ENCODE results near the gene BANF1.

The BANF1 gene

DNA sequence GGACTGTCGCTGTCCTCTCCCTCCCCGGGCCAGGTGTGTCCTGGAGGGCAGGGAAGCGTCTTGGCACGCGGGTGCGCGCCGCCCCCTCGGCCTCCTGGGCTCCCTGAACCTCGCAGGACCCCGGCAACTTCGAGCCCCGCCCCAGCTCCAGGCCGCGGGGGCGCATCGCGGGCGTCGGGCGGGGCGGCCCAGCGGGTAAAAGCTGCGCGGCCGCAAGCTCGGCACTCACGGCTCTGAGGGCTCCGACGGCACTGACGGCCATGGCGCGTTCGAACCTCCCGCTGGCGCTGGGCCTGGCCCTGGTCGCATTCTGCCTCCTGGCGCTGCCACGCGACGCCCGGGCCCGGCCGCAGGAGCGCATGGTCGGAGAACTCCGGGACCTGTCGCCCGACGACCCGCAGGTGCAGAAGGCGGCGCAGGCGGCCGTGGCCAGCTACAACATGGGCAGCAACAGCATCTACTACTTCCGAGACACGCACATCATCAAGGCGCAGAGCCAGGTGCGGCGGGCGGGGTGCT lies 9.5 kb downstream of the BANF1 start, which contains the start of gene CST6:
Gene CST6 (plus strand): TSS at position 224 of the 519 bp plus-strand sequence. CDS start 37 bp downstream, at position 261.
- Histone ChIP-seq H3K4me1 (ENCODE audit: control insufficient read depth, low read length) (no peaks in the 10 kb centered on the region), H3F3A (ENCODE audit: control insufficient read depth, insufficient read depth) (no peaks in the 10 kb centered on the region), H3K4me3 (ENCODE audit: low read length) (no peak within 1 kb of the TSS), H3K36me3 (ENCODE audit: control insufficient read depth, low read length) (no peaks in the 10 kb centered on the region), H4K20me1 (ENCODE audit: control insufficient read depth, insufficient read depth, low read depth, low read length) (no peaks in the 10 kb centered on the region), H3K27me3 (ENCODE audit: control insufficient read depth, low read length) (0 out of 2 replicates have a peak, but pooled peaks cover 5% of the 10 kb centered on the region), H3K9me2 (replicated peaks; ENCODE audit: control insufficient read depth, low read length) (no peaks in the 10 kb centered on the region), H3K27ac (ENCODE audit: low read depth, low read length) (no peak within 1 kb of the TSS), H3K4me2 (ENCODE audit: low read length) (no peak within 1 kb of the TSS), H3K9me3 (ENCODE audit: control insufficient read depth, insufficient read depth, low read length) (no peaks in the 10 kb centered on the region), H3K79me2 (ENCODE audit: control insufficient read depth, low read length) (no peaks in the 10 kb centered on the region)
- TF ChIP-seq EZH2phosphoT487 (IDR thresholded peaks at IDR 0.05; ENCODE audit: borderline replicate concordance, low read length): no peak
- TF ChIP-seq, protein P1, sequence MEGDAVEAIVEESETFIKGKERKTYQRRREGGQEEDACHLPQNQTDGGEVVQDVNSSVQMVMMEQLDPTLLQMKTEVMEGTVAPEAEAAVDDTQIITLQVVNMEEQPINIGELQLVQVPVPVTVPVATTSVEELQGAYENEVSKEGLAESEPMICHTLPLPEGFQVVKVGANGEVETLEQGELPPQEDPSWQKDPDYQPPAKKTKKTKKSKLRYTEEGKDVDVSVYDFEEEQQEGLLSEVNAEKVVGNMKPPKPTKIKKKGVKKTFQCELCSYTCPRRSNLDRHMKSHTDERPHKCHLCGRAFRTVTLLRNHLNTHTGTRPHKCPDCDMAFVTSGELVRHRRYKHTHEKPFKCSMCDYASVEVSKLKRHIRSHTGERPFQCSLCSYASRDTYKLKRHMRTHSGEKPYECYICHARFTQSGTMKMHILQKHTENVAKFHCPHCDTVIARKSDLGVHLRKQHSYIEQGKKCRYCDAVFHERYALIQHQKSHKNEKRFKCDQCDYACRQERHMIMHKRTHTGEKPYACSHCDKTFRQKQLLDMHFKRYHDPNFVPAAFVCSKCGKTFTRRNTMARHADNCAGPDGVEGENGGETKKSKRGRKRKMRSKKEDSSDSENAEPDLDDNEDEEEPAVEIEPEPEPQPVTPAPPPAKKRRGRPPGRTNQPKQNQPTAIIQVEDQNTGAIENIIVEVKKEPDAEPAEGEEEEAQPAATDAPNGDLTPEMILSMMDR (IDR thresholded peaks at IDR 0.05; ENCODE audit: low read depth, low read length, poor library complexity, severe bottlenecking): no peak

DNA sequence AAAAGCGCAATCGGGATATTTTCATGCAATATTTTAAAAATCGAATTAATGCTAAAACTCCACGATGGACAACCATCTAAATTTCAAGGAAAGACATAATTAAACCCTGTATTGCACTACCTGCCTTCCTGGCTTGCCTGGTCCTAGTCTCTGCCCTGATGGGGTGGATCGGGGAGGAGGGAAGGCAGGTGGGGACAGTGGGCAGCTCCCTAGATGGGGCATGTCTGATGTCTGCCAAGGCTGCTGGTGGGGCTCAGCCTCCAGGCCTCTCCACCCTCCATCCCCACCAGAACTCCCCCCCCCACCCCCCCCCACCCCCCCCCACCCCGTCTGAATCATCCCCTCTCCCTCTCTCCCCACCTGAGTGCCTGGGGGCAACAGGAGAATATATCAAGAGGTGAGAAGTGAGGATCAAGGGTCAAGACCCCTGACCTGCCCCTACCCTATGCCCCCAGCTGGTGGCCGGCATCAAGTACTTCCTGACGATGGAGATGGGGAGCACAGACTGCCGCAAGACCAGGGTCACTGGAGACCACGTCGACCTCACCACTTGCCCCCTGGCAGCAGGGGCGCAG lies 10.2 kb downstream of the BANF1 start:
- Histone ChIP-seq H3K4me3 (ENCODE audit: low read length) (no peak overlapping the region), H3K4me2 (ENCODE audit: low read length) (no peak overlapping the region), H3K79me2 (ENCODE audit: control insufficient read depth, low read length) (no peaks in the 10 kb centered on the region), H3K36me3 (ENCODE audit: control insufficient read depth, low read length) (no peaks in the 10 kb centered on the region), H3F3A (ENCODE audit: control insufficient read depth, insufficient read depth) (no peaks in the 10 kb centered on the region), H4K20me1 (ENCODE audit: control insufficient read depth, insufficient read depth, low read depth, low read length) (no peaks in the 10 kb centered on the region), H3K9me2 (replicated peaks; ENCODE audit: control insufficient read depth, low read length) (no peaks in the 10 kb centered on the region), H3K9me3 (ENCODE audit: control insufficient read depth, insufficient read depth, low read length) (no peaks in the 10 kb centered on the region), H3K27me3 (ENCODE audit: control insufficient read depth, low read length) (0 out of 2 replicates have a peak, but pooled peaks cover 5% of the 10 kb centered on the region), H3K27ac (ENCODE audit: low read depth, low read length) (no peak overlapping the region), H3K4me1 (ENCODE audit: control insufficient read depth, low read length) (no peaks in the 10 kb centered on the region)
- TF ChIP-seq, protein P1 (IDR thresholded peaks at IDR 0.05; ENCODE audit: low read depth, low read length, poor library complexity, severe bottlenecking): no peak

DNA sequence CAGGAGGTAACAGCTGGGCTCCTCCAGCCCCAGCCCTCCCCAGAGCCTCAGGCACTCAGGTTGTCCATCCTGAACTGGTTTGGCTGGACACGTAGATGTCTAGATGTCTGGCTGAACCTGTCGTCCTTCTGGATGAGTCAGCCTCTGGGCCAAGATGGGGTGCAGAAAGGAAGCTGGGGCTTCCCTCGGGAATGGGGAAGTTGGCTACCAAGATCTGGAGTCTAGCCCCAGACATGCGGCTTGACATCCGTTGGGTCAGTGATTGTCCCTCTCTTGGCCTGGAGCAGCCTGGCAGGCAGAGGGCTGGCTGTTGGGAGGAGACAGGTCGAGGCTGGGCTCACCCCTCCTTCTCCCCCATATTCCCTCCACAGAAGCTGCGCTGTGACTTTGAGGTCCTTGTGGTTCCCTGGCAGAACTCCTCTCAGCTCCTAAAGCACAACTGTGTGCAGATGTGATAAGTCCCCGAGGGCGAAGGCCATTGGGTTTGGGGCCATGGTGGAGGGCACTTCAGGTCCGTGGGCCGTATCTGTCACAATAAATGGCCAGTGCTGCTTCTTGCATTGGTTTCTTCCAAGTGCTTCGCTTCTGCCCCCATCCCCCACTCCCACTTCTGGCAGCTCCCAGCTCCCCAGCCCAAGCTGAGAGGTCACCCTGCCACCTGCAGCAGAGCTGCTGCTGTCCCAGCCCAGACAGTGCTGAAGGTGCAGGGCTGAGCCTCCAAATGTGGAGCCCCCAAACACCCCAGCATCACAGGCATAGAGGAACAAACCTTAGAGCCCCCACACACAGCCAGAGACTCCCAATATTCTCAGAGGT lies 10.9 kb downstream of the BANF1 start:
- no peak overlapping the region for H3K27ac ChIP-seq (ENCODE audit: low read depth, low read length)
- no peaks in the 10 kb centered on the region for H3K9me2 ChIP-seq (replicated peaks; ENCODE audit: control insufficient read depth, low read length)
- no peaks in the 10 kb centered on the region for H3K9me3 ChIP-seq (ENCODE audit: control insufficient read depth, insufficient read depth, low read length)
- H3K4me2 ChIP-seq (ENCODE audit: low read length): no peak overlapping the region
- 0 out of 2 replicates have a peak, but pooled peaks cover 5% of the 10 kb centered on the region for H3K27me3 ChIP-seq (ENCODE audit: control insufficient read depth, low read length)
- no peaks in the 10 kb centered on the region for H3K36me3 ChIP-seq (ENCODE audit: control insufficient read depth, low read length)
- no peaks in the 10 kb centered on the region for H4K20me1 ChIP-seq (ENCODE audit: control insufficient read depth, insufficient read depth, low read depth, low read length)
- H3K79me2 ChIP-seq (ENCODE audit: control insufficient read depth, low read length): no peaks in the 10 kb centered on the region
- no peaks in the 10 kb centered on the region for H3F3A ChIP-seq (ENCODE audit: control insufficient read depth, insufficient read depth)
- H3K4me3 ChIP-seq (ENCODE audit: low read length): no peak overlapping the region
- TF ChIP-seq EZH2phosphoT487 (IDR thresholded peaks at IDR 0.05; ENCODE audit: borderline replicate concordance, low read length): no peak
- TF ChIP-seq, protein P1 (IDR thresholded peaks at IDR 0.05; ENCODE audit: low read depth, low read length, poor library complexity, severe bottlenecking): no peak
- H3K4me1 ChIP-seq (ENCODE audit: control insufficient read depth, low read length): no peaks in the 10 kb centered on the region
